B cell (primary cell): ENCODE data around the gene ANKRD13D. TPM values are rescaled to one million over a fixed set of nuclear protein-coding genes. Genes with fewer than 3 reads are reported as not detected.

Source experiments
- ATAC-seq: fragments of 200-7000 bp; cut with Tn5 transposase; one replicate; pipeline ENCODE4 v1.10.0; 2021; ENCODE audit warnings: low read depth, mild to moderate bottlenecking, moderate number of reproducible peaks, moderate library complexity
- CTCF ChIA-PET: fragments of 350-600 bp; sonication (Branson Sonifier 250); formaldehyde crosslinking; loops from one replicate; lab custom pipeline; 2021; ENCODE audit warnings: antibody characterized with exemption, inconsistent platforms; lab: Charles Lee
- POLR2A ChIA-PET: fragments of 350-600 bp; sonication (Branson Sonifier 250); formaldehyde crosslinking; loops from one replicate; lab custom pipeline; 2021; ENCODE audit warnings: antibody characterized with exemption; lab: Charles Lee
- DNase-seq: peaks from one replicate; pipeline ENCODE4 v3.0.0; 2013
- H2AFZ ChIP-seq: 2 replicates; pipeline ENCODE4 v1.6.1; 2012; ENCODE audit warnings: mild to moderate bottlenecking, low read depth, low read length; ENCODE audit not compliant: insufficient read depth, poor library complexity, severe bottlenecking
- H3K27ac ChIP-seq, 2 donors: 1 replicate in 1 of 2; 2 replicates in 1 of 2; pipeline ENCODE4 v1.5.1; 2012 to 2013; ENCODE audit warnings: low read length in 2 of 2, mild to moderate bottlenecking in 2 of 2, moderate library complexity in 1 of 2
- H3K27me3 ChIP-seq, 4 experiments: fragments of 200-600 bp in 1 of 4; sonication (generic) in 1 of 4; replicated peaks in 1 of 4; 1 replicate in 2 of 4; 2 replicates in 2 of 4; pipeline versions ENCODE4 v1.6.1 to v1.7.0; 2013 to 2016; ENCODE audit warnings: low read length in 3 of 4, mild to moderate bottlenecking in 2 of 4, mixed read lengths in 1 of 4, moderate library complexity in 1 of 4; ENCODE audit not compliant: insufficient read depth in 4 of 4, control insufficient read depth in 3 of 4; ENCODE audit errors: control extremely low read depth in 1 of 4
- H3K36me3 ChIP-seq, 2 experiments: replicated peaks in 1 of 2; 1 replicate in 1 of 2; 2 replicates in 1 of 2; pipeline versions ENCODE4 v1.6.1 to v1.7.1; 2013; ENCODE audit warnings: low read length in 1 of 2; ENCODE audit not compliant: insufficient read depth in 2 of 2, control insufficient read depth in 1 of 2; ENCODE audit errors: control extremely low read depth in 1 of 2, extremely low read depth in 1 of 2
- H3K4me1 ChIP-seq, 2 donors: fragments of 200-600 bp in 1 of 2; sonication (generic) in 1 of 2; 1 replicate in 1 of 2; 2 replicates in 1 of 2; pipeline versions ENCODE4 v1.5.1 to v1.6.1; 2013 to 2017; ENCODE audit warnings: low read length in 2 of 2; ENCODE audit not compliant: control insufficient read depth in 2 of 2, insufficient read depth in 2 of 2
- H3K4me2 ChIP-seq: replicated peaks from 2 replicates; pipeline ENCODE3; 2012; ENCODE audit warnings: mild to moderate bottlenecking, low read depth, low read length; ENCODE audit not compliant: poor library complexity, severe bottlenecking
- H3K4me3 ChIP-seq, 5 experiments: fragments of 200-600 bp in 1 of 5; sonication (generic) in 1 of 5; 1 replicate in 3 of 5; 2 replicates in 2 of 5; pipeline versions ENCODE4 v1.5.1 to v1.7.0; 2011 to 2016; ENCODE audit warnings: low read length in 4 of 5, mild to moderate bottlenecking in 4 of 5, low read depth in 2 of 5, control low read depth in 1 of 5, moderate library complexity in 1 of 5; ENCODE audit not compliant: insufficient read depth in 1 of 5; ENCODE audit errors: control extremely low read depth in 1 of 5, extremely low read depth in 1 of 5
- H3K79me2 ChIP-seq: fragments of 200-600 bp; sonication (generic); one replicate; pipeline ENCODE4 v1.6.0; 2016; ENCODE audit warnings: low read length; ENCODE audit not compliant: control insufficient read depth, insufficient read depth
- H3K9ac ChIP-seq: fragments of 200-600 bp; sonication (generic); 2 replicates; pipeline ENCODE4 v1.6.1; 2017; ENCODE audit warnings: mild to moderate bottlenecking, low read length, moderate library complexity
- H3K9me3 ChIP-seq, 3 donors: one replicate each; pipeline versions ENCODE4 v1.6.1 to v1.7.1; 2013; ENCODE audit warnings: low read length in 2 of 3; ENCODE audit not compliant: control insufficient read depth in 2 of 3, insufficient read depth in 1 of 3; ENCODE audit errors: control extremely low read depth in 1 of 3
- H4K20me1 ChIP-seq: 2 replicates; pipeline ENCODE4 v1.6.0; 2012; ENCODE audit warnings: mild to moderate bottlenecking, low read length; ENCODE audit not compliant: insufficient read depth, control insufficient read depth, poor library complexity, severe bottlenecking
- H3K27ac Mint-ChIP-seq: one replicate; pipeline ENCODE4 v1.8.0; 2021; ENCODE audit warnings: mixed read lengths
- H3K27me3 Mint-ChIP-seq: one replicate; pipeline ENCODE4 v1.8.0; 2021; ENCODE audit warnings: mixed read lengths
- H3K4me1 Mint-ChIP-seq: one replicate; pipeline ENCODE4 v1.8.0; 2021; ENCODE audit warnings: mixed read lengths
- H3K4me3 Mint-ChIP-seq: one replicate; pipeline ENCODE4 v1.8.0; 2021; ENCODE audit warnings: mixed read lengths
- H3K9me3 Mint-ChIP-seq: one replicate; pipeline ENCODE4 v1.8.0; 2022; ENCODE audit warnings: mixed read lengths; ENCODE audit not compliant: insufficient read depth
- EZH2 ChIP-seq: IDR thresholded peaks from 2 replicates; pipeline ENCODE4 v1.6.1; 2012; ENCODE audit warnings: borderline replicate concordance, low read depth, mild to moderate bottlenecking, moderate library complexity, low read length; ENCODE audit not compliant: insufficient read depth, poor library complexity, severe bottlenecking
- WGBS: methylation state at CpG from one replicate; pipeline ENCODE4 v1.1.5; 2013; ENCODE audit warnings: missing lambda C conversion rate; ENCODE audit not compliant: insufficient coverage; 5-methylcytosine and 5-hydroxymethylcytosine counted together
- intact Hi-C: fragments of 100-400 bp; cut with micrococcal nuclease; formaldehyde crosslinking; loops from one replicate; pipeline ENCODE4 v1.10.0; 2022
- polyA plus RNA-seq: library from polyadenylated mRNA; depleted of rRNA; stranded (reverse); fragments of >200 nt; gene quantifications from 2 replicates; pipeline ENCODE4 v1.2.3, GENCODE V29; 2012
- total RNA-seq, 2 donors: library from RNA; stranded (reverse); fragments of 120-200 nt in 1 of 2; gene quantifications; 1 replicate in 1 of 2; 2 replicates in 1 of 2; pipeline versions ENCODE4 v1.2.3 to v1.2.4, GENCODE V29; 2013 to 2022
- TF ChIP-seq, protein P1 (sequence below): fragments of 200-600 bp; IDR thresholded peaks from one replicate; pipeline ENCODE4 v1.8.0; 2022; ENCODE audit warnings: antibody characterized with exemption, mild to moderate bottlenecking

ANKRD13D gene
- total and polyA plus RNA-seq, 2 donors (not counting 1 experiment from before 2014, with no cell fraction given) = 189 to 252 TPM

DNA sequence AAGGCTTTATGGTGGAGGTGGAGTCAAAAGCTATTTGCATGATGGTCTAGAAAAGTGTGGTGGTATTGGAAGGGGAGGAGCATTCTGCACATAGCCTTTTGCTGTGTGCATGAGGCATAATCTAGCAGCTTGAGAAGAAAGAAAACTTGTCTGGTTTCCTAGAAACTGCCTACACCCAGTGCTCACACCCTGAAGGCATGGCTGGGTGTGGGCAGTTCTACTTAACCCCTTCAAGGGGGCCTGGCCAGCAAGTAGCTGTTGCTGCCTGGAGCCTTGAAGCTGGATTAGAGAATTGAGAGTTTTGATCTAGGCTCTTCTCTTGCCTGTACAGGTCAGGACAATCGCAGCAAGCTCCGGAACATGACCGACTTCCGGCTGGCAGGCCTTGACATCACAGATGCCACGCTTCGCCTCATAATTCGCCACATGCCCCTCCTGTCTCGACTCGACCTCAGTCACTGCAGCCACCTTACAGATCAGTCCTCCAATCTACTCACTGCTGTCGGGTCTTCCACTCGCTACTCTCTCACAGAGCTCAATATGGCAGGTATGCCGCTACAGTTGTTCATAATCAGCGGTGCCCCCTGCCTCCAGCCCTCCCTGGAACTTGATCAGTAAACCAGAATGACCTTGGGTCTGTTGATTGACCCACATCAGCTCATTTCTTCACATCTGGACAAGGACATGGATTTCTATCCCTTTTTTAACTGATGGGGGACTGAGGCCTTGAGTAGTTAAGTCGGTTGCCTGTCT lies 35.1 kb upstream of the ANKRD13D start:
- DNase-seq (no peak), ATAC-seq (no peak)
- CTCF ChIA-PET = interaction anchor here (0.8 to 2.8 kb wide), 11 partner anchors 9 to 128 kb away, joined by 3 to 17 read pairs (median 4); partner anchors contain the start of genes CLCF1 and POLD4
- TF ChIP-seq, protein P1, sequence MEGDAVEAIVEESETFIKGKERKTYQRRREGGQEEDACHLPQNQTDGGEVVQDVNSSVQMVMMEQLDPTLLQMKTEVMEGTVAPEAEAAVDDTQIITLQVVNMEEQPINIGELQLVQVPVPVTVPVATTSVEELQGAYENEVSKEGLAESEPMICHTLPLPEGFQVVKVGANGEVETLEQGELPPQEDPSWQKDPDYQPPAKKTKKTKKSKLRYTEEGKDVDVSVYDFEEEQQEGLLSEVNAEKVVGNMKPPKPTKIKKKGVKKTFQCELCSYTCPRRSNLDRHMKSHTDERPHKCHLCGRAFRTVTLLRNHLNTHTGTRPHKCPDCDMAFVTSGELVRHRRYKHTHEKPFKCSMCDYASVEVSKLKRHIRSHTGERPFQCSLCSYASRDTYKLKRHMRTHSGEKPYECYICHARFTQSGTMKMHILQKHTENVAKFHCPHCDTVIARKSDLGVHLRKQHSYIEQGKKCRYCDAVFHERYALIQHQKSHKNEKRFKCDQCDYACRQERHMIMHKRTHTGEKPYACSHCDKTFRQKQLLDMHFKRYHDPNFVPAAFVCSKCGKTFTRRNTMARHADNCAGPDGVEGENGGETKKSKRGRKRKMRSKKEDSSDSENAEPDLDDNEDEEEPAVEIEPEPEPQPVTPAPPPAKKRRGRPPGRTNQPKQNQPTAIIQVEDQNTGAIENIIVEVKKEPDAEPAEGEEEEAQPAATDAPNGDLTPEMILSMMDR = no peak
- no peak for TF ChIP-seq EZH2
- Mint-ChIP-seq H3K27me3 (no peaks in the 10 kb centered on the region), H3K4me3 (no peak overlapping the region), H3K27ac (no peak overlapping the region), H3K9me3 (no peaks in the 10 kb centered on the region), H3K4me1 (peaks cover 9% of the 10 kb centered on the region)
- intact Hi-C loops = no loop called here
- 96% methylated on average over 14 of the region's 14 CpGs for WGBS
- no peak overlapping the region for H3K4me2 ChIP-seq
- H3K4me3 ChIP-seq = no peak overlapping the region
- no peak overlapping the region for H3K27ac ChIP-seq
- H3K27me3 ChIP-seq = no peaks in the 10 kb centered on the region
- H3K9ac ChIP-seq = no peak overlapping the region
- no peaks in the 10 kb centered on the region for H3K4me1 ChIP-seq
- POLR2A ChIA-PET = interaction anchor here (0.6 to 1.1 kb wide), 2 partner anchors 8 to 130 kb away, joined by 3 to 5 read pairs; no protein-coding TSS in a partner anchor
- H3K9me3 ChIP-seq = no peaks in the 10 kb centered on the region
- peaks cover 80% of the 10 kb centered on the region for H4K20me1 ChIP-seq
- peaks cover 9 to 83% of the 10 kb centered on the region in 2 experiments for H3K36me3 ChIP-seq
- no peak overlapping the region for H2AFZ ChIP-seq
- peaks cover 18% of the 10 kb centered on the region for H3K79me2 ChIP-seq

DNA sequence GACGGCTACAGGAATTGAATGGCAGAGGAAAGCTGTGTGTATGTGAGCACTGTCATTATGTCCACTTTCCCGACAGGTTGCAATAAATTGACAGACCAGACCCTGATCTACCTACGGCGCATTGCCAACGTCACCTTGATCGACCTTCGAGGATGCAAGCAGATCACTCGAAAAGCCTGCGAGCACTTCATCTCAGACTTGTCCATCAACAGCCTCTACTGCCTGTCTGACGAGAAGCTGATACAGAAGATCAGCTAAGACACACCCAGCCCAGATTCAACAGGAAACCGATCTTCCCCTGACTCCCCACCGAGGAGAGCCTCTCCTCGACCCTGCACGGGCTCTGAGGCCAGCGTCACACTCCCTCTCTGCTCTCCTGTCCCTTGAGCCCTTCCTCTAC lies 34.3 kb upstream of the ANKRD13D start:
- H3K4me2 ChIP-seq = no peak overlapping the region
- ChIA-PET CTCF (interaction anchor here (0.8 to 2.2 kb wide), 4 partner anchors 8 to 99 kb away, joined by 3 to 10 read pairs (median 4); partner anchors contain the start of gene POLD4), POLR2A (no interaction called here)
- TF ChIP-seq EZH2 = no peak
- TF ChIP-seq, protein P1 = no peak
- Mint-ChIP-seq H3K27ac (no peak overlapping the region), H3K9me3 (no peaks in the 10 kb centered on the region), H3K27me3 (no peaks in the 10 kb centered on the region), H3K4me3 (no peak overlapping the region), H3K4me1 (peaks cover 9% of the 10 kb centered on the region)
- H3K36me3 ChIP-seq = peaks cover 9 to 76% of the 10 kb centered on the region in 2 experiments
- H3K4me1 ChIP-seq = no peaks in the 10 kb centered on the region
- no peak overlapping the region for H2AFZ ChIP-seq
- intact Hi-C loops = no loop called here
- no peak overlapping the region for H3K9ac ChIP-seq
- H3K27me3 ChIP-seq = no peaks in the 10 kb centered on the region
- peaks cover 18% of the 10 kb centered on the region for H3K79me2 ChIP-seq
- no peak overlapping the region for H3K4me3 ChIP-seq
- no peak overlapping the region for H3K27ac ChIP-seq
- H4K20me1 ChIP-seq = peaks cover 73% of the 10 kb centered on the region
- 95% methylated on average over 12 of the region's 15 CpGs for WGBS
- DNase-seq = no peak
- no peak for ATAC-seq
- H3K9me3 ChIP-seq = no peaks in the 10 kb centered on the region
